HUES64 (cell line): ENCODE results near the gene ZNF398. TPM values are rescaled to one million over a fixed set of nuclear protein-coding genes. Genes with fewer than 3 reads are reported as not detected.

Experiments used
- H3K27ac ChIP-seq: 2 replicates; pipeline ENCODE4 v1.7.0; 2013; ENCODE audit warnings: low read depth, low read length, inconsistent platforms
- H3K27me3 ChIP-seq: 2 replicates; pipeline ENCODE4 v1.6.1; 2013; ENCODE audit warnings: mild to moderate bottlenecking, low read length; ENCODE audit not compliant: insufficient read depth
- H3K36me3 ChIP-seq: 2 replicates; pipeline ENCODE4 v1.6.1; 2013; ENCODE audit warnings: mild to moderate bottlenecking, low read length; ENCODE audit not compliant: insufficient read depth
- H3K4me1 ChIP-seq: 2 replicates; pipeline ENCODE4 v1.6.1; 2013; ENCODE audit warnings: mild to moderate bottlenecking, low read length, moderate library complexity; ENCODE audit not compliant: insufficient read depth
- H3K4me3 ChIP-seq: 2 replicates; pipeline ENCODE4 v1.5.1; 2013; ENCODE audit warnings: mild to moderate bottlenecking, low read length, moderate library complexity
- H3K9ac ChIP-seq: 2 replicates; pipeline ENCODE4 v1.6.1; 2013; ENCODE audit warnings: mild to moderate bottlenecking, low read depth, low read length
- H3K9me3 ChIP-seq: 2 replicates; pipeline ENCODE4 v1.6.1; 2013; ENCODE audit warnings: low read depth, low read length; ENCODE audit not compliant: insufficient read depth
- WGBS: fragments of 150-250, 120-280 bp; methylation state at CpG from one replicate; pipeline ENCODE4 v1.1.7; 2013; ENCODE audit warnings: missing lambda C conversion rate; 5-methylcytosine and 5-hydroxymethylcytosine counted together
- polyA plus RNA-seq, 2 experiments: library from polyadenylated mRNA; stranded (reverse); fragments of 50-300 nt; gene quantifications; one replicate each; pipeline ENCODE4 v1.2.3, GENCODE V29; 2013

ZNF398 gene, protein sequence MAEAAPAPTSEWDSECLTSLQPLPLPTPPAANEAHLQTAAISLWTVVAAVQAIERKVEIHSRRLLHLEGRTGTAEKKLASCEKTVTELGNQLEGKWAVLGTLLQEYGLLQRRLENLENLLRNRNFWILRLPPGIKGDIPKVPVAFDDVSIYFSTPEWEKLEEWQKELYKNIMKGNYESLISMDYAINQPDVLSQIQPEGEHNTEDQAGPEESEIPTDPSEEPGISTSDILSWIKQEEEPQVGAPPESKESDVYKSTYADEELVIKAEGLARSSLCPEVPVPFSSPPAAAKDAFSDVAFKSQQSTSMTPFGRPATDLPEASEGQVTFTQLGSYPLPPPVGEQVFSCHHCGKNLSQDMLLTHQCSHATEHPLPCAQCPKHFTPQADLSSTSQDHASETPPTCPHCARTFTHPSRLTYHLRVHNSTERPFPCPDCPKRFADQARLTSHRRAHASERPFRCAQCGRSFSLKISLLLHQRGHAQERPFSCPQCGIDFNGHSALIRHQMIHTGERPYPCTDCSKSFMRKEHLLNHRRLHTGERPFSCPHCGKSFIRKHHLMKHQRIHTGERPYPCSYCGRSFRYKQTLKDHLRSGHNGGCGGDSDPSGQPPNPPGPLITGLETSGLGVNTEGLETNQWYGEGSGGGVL
- polyA plus RNA-seq (2013, experiment 1 of 2) = 27.5 TPM
- 26.6 TPM for polyA plus RNA-seq (2013, experiment 2 of 2)

DNA sequence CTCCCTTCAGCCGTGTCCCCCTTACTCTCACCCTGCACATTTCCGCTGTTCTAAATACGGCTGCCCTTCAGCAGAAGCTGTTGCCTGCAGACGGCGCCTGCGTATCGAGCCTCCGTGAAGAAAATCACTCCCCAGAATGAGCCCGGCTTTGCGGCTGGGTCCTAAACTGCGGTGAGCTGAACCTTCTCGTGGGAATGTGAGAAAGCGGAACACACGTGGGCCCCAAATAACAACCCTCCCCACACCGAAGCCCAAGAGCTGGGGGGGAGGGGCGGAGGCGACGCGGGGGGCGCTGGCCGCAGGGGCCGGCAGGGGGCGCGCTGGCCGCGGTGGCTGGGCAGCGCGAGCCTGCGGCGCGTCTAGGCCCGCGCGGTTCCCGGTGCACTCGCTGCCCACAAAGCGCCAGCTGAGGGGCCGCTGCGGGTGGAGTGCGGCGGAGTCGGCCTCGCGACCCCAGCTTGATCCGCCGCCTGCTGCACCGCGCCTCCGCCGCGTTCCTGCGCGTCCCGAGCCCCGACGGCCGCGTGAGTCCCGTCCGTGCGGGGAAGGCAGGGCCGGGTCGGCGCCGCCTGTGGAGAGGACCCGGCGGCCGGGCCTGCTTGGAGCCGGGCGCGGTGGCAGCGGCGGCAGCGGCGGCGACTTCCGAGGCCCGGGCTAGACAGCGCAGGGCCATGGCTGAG lies at the start of gene ZNF398:
Gene ZNF398 (plus strand): TSS at position 382 of the 680 bp plus-strand sequence. CDS start 290 bp downstream, at position 672.
- H3K4me1 ChIP-seq = peaks cover 46% of the 10 kb centered on the region
- H3K4me3 ChIP-seq = peak within 1 kb of the TSS; percentile 95
- H3K27ac ChIP-seq = peak within 1 kb of the TSS; percentile 99
- peak within 1 kb of the TSS; percentile 96 for H3K9ac ChIP-seq
- no peaks in the 10 kb centered on the region for H3K9me3 ChIP-seq
- peaks cover 17% of the 10 kb centered on the region for H3K36me3 ChIP-seq
- H3K27me3 ChIP-seq = no peaks in the 10 kb centered on the region
- WGBS = 3% methylated on average over 79 of the region's 79 CpGs

DNA sequence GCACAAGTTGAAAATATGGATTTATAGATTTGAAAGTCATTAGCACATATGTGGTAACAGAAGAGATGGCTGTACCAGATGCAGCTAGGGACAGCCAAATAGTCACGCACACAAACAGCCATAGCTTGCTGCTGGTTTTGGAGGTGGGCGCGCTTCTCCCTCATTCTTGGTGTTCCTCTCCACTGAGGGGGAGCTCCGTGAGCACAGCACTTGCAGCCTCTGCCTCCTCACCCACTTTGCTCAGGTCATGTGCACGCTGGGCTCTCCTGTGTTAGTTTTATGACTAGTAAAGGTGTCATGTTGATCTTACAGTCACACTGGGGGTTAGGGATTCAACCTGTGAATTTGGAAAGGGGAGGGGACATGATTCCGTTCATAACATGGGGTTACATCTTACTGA lies 48.2 kb upstream of the ZNF398 start:
- Histone ChIP-seq H3K36me3 (peaks cover 3% of the 10 kb centered on the region; the same call in 1 of the 2 replicates), H3K9me3 (no peaks in the 10 kb centered on the region), H3K27me3 (no peaks in the 10 kb centered on the region), H3K4me1 (0 out of 2 replicates have a peak, but pooled peaks cover 5% of the 10 kb centered on the region), H3K9ac (no peak overlapping the region), H3K4me3 (no peak overlapping the region), H3K27ac (no peak overlapping the region)
- 91% methylated on average over 6 of the region's 6 CpGs for WGBS

DNA sequence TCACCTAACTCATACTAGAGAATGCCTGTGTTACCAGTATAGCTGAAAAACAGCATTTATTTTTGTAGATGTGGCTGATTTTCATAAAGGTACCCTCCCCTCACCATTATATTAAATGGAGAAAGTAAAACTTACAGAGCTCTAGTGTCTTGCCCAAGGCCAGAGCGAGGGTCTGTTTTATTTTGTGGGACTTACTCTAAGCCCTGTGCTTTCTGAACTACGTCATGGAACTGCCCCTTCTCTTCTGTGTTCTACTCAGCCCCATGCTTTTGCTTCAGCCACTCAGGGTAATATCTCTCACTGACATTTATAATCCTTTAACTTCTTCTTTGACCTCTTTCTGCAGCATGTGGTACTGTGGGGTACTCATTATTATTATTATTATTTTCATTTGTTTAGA lies 46.4 kb upstream of the ZNF398 start:
- Histone ChIP-seq H3K4me1 (0 out of 2 replicates have a peak, but pooled peaks cover 5% of the 10 kb centered on the region), H3K36me3 (peaks cover 3% of the 10 kb centered on the region; the same call in 1 of the 2 replicates), H3K9me3 (no peaks in the 10 kb centered on the region), H3K27me3 (no peaks in the 10 kb centered on the region), H3K9ac (no peak overlapping the region), H3K4me3 (no peak overlapping the region), H3K27ac (no peak overlapping the region)
- WGBS = 98% methylated on average over 2 of the region's 2 CpGs

DNA sequence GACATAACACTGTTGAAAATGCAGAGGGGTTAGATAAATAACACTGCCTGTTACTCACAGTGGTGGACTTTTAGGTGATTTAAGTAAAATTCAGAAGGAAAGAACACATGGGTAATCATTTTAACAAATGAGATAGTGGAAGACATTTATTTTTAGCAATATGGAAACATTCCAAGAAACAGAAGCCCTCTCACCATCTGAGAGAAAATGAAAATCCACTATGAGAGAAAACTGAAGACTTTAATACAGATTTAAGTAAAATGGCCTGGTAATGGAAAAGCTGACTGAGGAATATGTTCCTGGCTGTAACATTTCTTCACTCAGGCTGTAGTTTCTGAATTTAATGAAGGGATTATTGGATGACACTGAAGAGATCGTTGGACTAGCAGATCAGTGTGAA lies 44.6 kb upstream of the ZNF398 start:
- H3K27ac ChIP-seq = no peak overlapping the region
- 89% methylated on average over 1 of the region's 1 CpG for WGBS
- no peak overlapping the region for H3K4me3 ChIP-seq

DNA sequence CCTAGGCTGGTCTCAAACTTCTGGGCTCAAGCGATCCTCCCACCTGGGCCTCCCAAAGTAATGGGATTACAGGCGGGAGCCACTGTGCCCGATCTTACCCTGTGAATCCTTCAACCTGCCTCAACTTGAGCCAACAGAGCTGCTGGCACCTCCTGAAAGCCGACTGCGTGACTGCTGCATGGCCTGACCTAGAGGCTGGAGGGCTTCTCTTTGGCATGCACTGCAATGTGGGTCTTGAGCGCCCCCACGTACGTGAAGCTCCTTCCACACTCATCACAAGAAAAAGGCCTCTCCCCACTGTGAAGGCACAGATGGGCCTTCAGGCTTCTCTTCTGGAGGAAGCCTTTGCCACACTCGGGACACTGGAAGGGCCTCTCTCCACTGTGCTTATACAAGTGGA lies 43.8 kb upstream of the ZNF398 start:
- 89% methylated on average over 9 of the region's 9 CpGs for WGBS
- peaks cover 3% of the 10 kb centered on the region; the same call in 1 of the 2 replicates for H3K36me3 ChIP-seq
- no peaks in the 10 kb centered on the region for H3K4me1 ChIP-seq
- no peak overlapping the region for H3K27ac ChIP-seq
- H3K9ac ChIP-seq = no peak overlapping the region
- H3K9me3 ChIP-seq = no peaks in the 10 kb centered on the region
- H3K4me3 ChIP-seq = no peak overlapping the region
- H3K27me3 ChIP-seq = no peaks in the 10 kb centered on the region

More for the DNA sequence above, 44.6 kb upstream of the ZNF398 start:
- Histone ChIP-seq H3K4me1 (no peaks in the 10 kb centered on the region), H3K9me3 (no peaks in the 10 kb centered on the region), H3K27me3 (no peaks in the 10 kb centered on the region), H3K9ac (no peak overlapping the region), H3K36me3 (peaks cover 3% of the 10 kb centered on the region; the same call in 1 of the 2 replicates)

DNA sequence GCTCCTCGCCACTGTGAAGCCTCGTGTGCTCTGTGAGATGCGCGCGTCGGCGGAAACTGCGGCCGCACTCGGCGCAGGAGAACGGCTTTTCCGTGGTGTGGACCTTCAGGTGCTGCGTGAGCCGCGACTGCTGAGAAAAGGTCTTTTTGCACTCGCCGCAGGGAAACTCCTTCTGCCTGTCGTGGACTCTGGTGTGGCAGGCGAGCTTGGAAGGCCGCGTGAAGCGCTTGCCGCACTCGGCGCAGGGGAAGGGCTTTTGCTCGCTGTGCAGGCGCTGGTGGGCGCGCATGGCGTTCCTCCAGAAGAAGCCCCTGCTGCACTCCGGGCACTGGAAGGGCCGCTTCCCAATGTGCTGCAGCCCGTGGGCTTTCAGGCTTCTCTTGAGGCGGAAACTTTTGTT lies 43.0 kb upstream of the ZNF398 start:
- H3K9me3 ChIP-seq = no peaks in the 10 kb centered on the region
- H3K27me3 ChIP-seq = no peaks in the 10 kb centered on the region
- no peak overlapping the region for H3K27ac ChIP-seq
- no peak overlapping the region for H3K4me3 ChIP-seq
- no peaks in the 10 kb centered on the region for H3K4me1 ChIP-seq
- peaks cover 3% of the 10 kb centered on the region; the same call in 1 of the 2 replicates for H3K36me3 ChIP-seq
- WGBS = 97% methylated on average over 35 of the region's 35 CpGs
- H3K9ac ChIP-seq = no peak overlapping the region

DNA sequence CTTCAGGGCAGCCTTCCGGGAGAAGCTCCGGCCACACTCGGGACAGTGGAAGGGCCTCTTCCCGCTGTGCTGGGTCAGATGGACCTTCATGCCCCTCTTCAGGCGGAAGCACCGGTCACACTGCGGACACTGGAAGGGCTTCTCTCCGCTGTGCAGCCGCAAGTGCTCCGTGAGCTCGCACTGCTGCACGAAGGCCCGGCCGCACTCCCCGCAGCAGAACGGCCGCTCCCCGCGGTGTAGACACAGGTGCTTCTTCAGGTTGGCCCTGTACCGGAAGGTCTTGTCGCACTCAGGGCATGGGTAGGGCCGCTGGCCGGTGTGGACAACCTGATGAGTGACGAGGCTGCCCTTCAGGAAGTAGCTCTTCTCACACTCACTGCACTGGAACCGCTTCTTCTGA lies 42.5 kb upstream of the ZNF398 start:
- 97% methylated on average over 25 of the region's 25 CpGs for WGBS
- no peak overlapping the region for H3K9ac ChIP-seq
- no peaks in the 10 kb centered on the region for H3K9me3 ChIP-seq
- H3K27ac ChIP-seq = no peak overlapping the region
- no peaks in the 10 kb centered on the region for H3K4me1 ChIP-seq
- no peak overlapping the region for H3K4me3 ChIP-seq
- H3K36me3 ChIP-seq = peaks cover 3% of the 10 kb centered on the region; the same call in 1 of the 2 replicates
- no peaks in the 10 kb centered on the region for H3K27me3 ChIP-seq

DNA sequence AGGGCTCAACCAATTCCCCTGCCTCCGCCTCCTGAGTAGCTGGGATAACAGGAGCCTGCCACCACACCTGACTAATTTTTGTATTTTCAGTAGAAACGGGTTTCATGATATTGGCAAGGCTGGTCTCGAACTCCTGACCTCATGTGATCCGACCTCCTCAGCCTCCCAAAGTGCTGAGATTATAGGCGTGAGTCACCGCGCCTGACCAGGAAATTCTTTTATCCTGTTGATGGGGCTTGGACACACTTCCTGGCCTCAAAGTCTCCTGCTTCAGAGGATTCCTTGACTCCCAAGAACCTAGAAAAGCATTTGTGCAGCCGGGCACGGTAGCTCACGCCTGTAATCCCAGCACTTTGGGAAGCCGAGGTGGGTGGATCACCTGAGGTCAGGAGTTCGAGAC lies 37.3 kb upstream of the ZNF398 start:
- H3K36me3 ChIP-seq = no peaks in the 10 kb centered on the region
- WGBS = 92% methylated on average over 12 of the region's 12 CpGs
- no peak overlapping the region for H3K4me3 ChIP-seq
- no peaks in the 10 kb centered on the region for H3K9me3 ChIP-seq
- no peaks in the 10 kb centered on the region for H3K27me3 ChIP-seq
- no peaks in the 10 kb centered on the region for H3K4me1 ChIP-seq
- H3K9ac ChIP-seq = no peak overlapping the region
- no peak overlapping the region for H3K27ac ChIP-seq

DNA sequence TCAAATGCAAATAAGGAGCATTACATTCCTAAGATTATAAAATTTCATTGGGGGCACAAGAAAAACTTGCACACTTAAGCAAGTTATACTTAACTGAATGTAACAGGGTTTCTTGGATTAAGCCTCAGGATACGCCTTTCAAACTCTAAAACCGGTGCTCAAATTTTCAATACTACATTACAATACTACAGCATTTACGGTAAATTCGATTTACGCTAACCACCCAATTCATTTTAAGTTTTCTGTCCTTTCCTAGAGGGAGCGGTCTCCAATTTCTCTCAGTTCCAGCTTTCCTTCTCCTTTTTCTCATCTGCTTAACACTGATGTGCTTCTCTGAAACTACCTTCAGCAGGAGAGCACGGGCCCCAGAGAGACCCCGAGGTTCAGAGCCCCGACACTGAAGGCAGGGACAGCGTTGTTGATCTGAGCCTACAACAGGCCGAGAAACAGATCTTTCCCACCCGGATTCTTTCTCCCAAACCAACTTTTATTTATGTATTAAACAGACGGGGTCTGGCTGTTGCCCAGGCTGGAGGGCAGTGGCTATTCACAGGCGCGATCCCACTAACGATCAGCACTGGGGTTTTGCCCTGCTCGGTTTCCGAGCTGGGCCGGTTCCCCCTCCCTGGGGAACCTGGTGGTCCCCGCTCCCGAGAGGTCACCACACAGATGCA lies 21.9 kb upstream of the ZNF398 start:
- Histone ChIP-seq H3K9ac (peak overlapping the region; percentile 93), H3K4me1 (peaks cover 9% of the 10 kb centered on the region), H3K4me3 (peak overlapping the region; percentile 80), H3K9me3 (peaks cover 2% of the 10 kb centered on the region), H3K27ac (peak overlapping the region; percentile 87), H3K27me3 (no peaks in the 10 kb centered on the region), H3K36me3 (peaks cover 5% of the 10 kb centered on the region)
- 3% methylated on average over 21 of the region's 21 CpGs for WGBS

DNA sequence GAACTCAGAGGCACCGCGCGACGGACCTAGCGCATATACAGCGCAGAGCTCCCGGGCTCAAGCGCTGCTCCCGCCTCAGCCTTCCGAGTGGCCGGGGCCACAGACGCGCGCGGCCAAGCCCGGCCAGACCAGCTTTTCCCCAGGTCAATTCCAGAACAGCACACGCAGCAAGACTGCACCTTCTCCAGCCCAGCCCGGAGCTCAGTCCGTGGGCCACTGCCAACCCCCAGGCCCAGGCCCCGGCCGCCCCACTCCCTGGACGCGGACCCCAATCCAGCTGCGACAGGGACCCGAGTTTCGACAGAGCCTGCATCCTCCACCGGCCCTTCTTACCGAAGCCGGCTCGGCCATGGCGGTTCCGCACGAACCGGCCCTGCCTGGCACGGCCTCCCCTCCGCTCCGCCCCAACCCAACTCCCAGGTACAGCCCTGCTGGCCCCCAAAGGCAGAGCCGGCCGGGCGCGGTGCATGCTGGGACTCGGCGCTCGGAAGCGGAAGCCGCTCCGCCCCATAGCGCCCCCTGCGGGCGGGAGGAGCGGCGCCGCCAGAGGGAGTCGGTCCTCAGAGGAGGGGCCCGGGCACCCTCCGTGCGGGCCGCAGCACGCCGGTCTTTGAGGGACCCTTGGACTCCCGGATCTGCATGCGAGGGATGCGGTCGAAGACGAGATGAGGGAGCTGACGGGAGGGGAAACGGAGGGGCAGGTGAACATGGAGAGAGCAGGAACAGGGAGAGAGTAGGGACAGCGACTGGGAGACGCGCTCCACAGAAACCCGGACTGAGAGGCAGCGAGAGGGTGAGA lies 21.2 kb upstream of the ZNF398 start, which contains the start of gene ZNF425:
Gene ZNF425 (minus strand): TSS at position 462 of the 799 bp plus-strand sequence. CDS start 111 bp downstream, at position 351.
- H3K9ac ChIP-seq = peak within 1 kb of the TSS; percentile 93
- H3K36me3 ChIP-seq = peaks cover 13% of the 10 kb centered on the region
- H3K27me3 ChIP-seq = no peaks in the 10 kb centered on the region
- H3K27ac ChIP-seq = peak within 1 kb of the TSS; percentile 87
- under 1% methylated on average over 72 of the region's 72 CpGs for WGBS
- peaks cover 9% of the 10 kb centered on the region for H3K4me1 ChIP-seq
- H3K9me3 ChIP-seq = peaks cover 10% of the 10 kb centered on the region
- peak within 1 kb of the TSS; percentile 80 for H3K4me3 ChIP-seq
